ENCODE results near the gene MAML3. TPM values are rescaled to one million over a fixed set of nuclear protein-coding genes. Genes with fewer than 3 reads are reported as not detected.

The MAML3 gene
- total and polyA plus RNA-seq, 2 of the 13 experiments (the other 11 are each of a cell fraction or from before 2014, with no cell fraction given): 0.05 to 0.13 TPM

DNA sequence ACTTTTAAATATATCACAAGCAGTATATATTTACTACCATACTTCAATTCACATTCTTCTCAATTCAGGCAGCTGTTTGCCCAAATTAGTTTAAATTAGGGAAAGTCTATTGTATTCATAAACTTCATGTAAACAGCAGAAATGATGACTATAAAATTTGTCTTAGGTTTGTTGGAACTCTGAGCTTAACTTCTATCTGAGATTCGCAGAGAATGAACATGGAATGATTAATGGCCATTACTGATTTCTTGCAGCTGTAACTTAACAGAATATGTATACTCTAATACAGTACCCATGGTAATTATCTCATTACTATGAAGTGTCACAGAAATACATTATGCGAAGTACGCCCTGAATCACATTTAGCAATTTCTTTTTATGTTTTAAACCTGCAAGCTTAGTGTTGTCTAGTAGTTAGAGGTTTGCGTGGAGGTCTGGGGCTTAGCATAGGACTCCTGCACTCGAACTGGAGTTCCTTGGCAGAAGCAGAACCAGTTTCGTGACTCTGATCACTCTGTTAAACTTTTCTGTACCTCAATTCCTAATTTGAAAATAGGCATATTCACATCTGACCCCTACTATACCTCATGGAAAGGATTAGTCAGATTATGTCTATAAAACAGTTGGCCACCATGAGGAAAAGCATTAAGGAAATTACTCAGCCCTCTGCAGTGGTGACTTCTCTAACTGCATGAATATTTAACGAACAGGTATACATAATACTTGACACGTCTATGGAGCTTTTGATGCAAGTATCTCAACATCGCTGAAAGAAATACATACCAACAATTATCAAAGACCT, 245.1 kb downstream of the MAML3 start:
- in situ Hi-C loops (cut with HindIII; ENCODE audit: extremely low pct_ligation_motif_present, low pct_unique_long_range_greater_than_20kb): no loop called here
- H2AFZ ChIP-seq (ENCODE audit: low read length): no peak overlapping the region
- TF ChIP-seq ZFP36L1 (CRISPR knock-in tag; IDR thresholded peaks at IDR 0.05) (no peak), MXD4 (CRISPR knock-in tag; IDR thresholded peaks at IDR 0.05) (no peak), ZMYM3 (CRISPR knock-in tag; IDR thresholded peaks at IDR 0.05) (no peak), KLF11 (CRISPR knock-in tag; IDR thresholded peaks at IDR 0.05) (no peak), ZNF7 (CRISPR knock-in tag; IDR thresholded peaks at IDR 0.05) (no peak), SRSF4 (IDR thresholded peaks at IDR 0.05; ENCODE audit: low read depth, low read length, poor library complexity, severe bottlenecking) (no peak), ZSCAN25 (CRISPR knock-in tag; IDR thresholded peaks at IDR 0.05) (no peak)
- TF ChIP-seq, protein P1, sequence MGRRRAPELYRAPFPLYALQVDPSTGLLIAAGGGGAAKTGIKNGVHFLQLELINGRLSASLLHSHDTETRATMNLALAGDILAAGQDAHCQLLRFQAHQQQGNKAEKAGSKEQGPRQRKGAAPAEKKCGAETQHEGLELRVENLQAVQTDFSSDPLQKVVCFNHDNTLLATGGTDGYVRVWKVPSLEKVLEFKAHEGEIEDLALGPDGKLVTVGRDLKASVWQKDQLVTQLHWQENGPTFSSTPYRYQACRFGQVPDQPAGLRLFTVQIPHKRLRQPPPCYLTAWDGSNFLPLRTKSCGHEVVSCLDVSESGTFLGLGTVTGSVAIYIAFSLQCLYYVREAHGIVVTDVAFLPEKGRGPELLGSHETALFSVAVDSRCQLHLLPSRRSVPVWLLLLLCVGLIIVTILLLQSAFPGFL (CRISPR knock-in tag; IDR thresholded peaks at IDR 0.05): no peak
- no peak overlapping the region for H3K4me3 ChIP-seq (replicated peaks in 1 of 3; ENCODE audit: insufficient read depth in 1 of 3, low read depth in 2 of 3, low read length in 3 of 3)
- no peaks in the 10 kb centered on the region for H3K79me2 ChIP-seq (ENCODE audit: insufficient read depth, low read length)
- H3K9ac ChIP-seq (ENCODE audit: insufficient read depth, low read depth, low read length): no peak overlapping the region
- no peak for DNase-seq (ENCODE audit: low spot score)
- intact Hi-C loops (cut with micrococcal nuclease; ENCODE audit: unreplicated experiment): no loop called here
- no peak overlapping the region for H3K4me2 ChIP-seq (ENCODE audit: low read depth, low read length)
- no TSS peak for BruUV-seq (replicated peaks)
- H3K4me1 ChIP-seq (ENCODE audit: insufficient read depth, low read length): peaks cover 15% of the 10 kb centered on the region
- CTCF ChIA-PET (ENCODE audit: low intra/inter-chr PET ratio, low total read pairs): no interaction called here
- H3K9me3 ChIP-seq (ENCODE audit: low read length): no peaks in the 10 kb centered on the region
- H4K20me1 ChIP-seq (ENCODE audit: insufficient read depth, low read length): no peaks in the 10 kb centered on the region
- no peak for FAIRE-seq
- POLR2A ChIA-PET: no interaction called here
- whole genome bisulfite sequencing (ENCODE audit: low lambda C conversion rate): 31% methylated on average over 9 of the region's 9 CpGs
- no peak overlapping the region for H3K27ac ChIP-seq (ENCODE audit: extremely low read length, insufficient read depth, low read length)
- ATAC-seq: no peak
- H3K27me3 ChIP-seq (ENCODE audit: control insufficient read depth in 1 of 2, insufficient read depth in 2 of 2, low read length in 2 of 2): no peaks in the 10 kb centered on the region
- no peaks in the 10 kb centered on the region for H3K36me3 ChIP-seq (replicated peaks in 1 of 2; ENCODE audit: control insufficient read depth in 1 of 2, insufficient read depth in 2 of 2, low read length in 2 of 2)

All from HepG2 (cell line).